Measurements from ENCODE around the gene PRKCB. TPM values are rescaled to one million over a fixed set of nuclear protein-coding genes. Genes with fewer than 3 reads are reported as not detected.
A peak's percentile ranks its signal among the peaks of the same experiment; 100 is the strongest.

PRKCB gene
- total RNA-seq, 1 donor from 2014 or later: not detected

DNA sequence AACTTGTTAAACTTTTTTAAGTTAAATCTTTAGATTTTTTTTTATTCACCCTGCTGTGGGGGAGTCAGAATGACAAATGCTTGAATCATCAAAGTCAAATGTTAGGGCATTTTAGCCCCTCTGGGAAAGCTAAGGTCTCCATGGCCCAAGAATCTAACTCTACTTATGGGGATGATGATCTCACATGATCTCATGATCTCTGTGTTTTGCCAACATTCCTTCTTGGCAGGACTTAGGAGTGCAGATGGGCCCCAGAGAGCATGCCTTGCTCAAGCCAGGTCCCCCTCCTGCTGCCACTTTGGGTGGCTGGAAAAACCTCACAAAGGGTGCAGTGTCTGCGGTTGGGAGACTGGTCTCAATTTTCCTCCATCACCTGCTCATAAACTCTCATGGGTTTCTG, 108.6 kb downstream of the PRKCB start:
- no peak overlapping the region for H3K4me3 Mint-ChIP-seq (ENCODE audit: unreplicated experiment)
- H3K36me3 Mint-ChIP-seq (ENCODE audit: unreplicated experiment): no peaks in the 10 kb centered on the region
- H3K27ac Mint-ChIP-seq (ENCODE audit: unreplicated experiment): no peak overlapping the region
- no peaks in the 10 kb centered on the region for H3K27me3 Mint-ChIP-seq (ENCODE audit: unreplicated experiment)
- DNase-seq (ENCODE audit: extremely low spot score, unreplicated experiment): peak; percentile 40
- H3K9me3 Mint-ChIP-seq (ENCODE audit: unreplicated experiment): no peaks in the 10 kb centered on the region
- no peak for TF ChIP-seq CTCF (IDR thresholded peaks at IDR 0.05)
- H3K4me1 Mint-ChIP-seq (ENCODE audit: unreplicated experiment): no peaks in the 10 kb centered on the region

- H3K36me3 Mint-ChIP-seq (ENCODE audit: unreplicated experiment): no peaks in the 10 kb centered on the region
- DNase-seq (ENCODE audit: extremely low spot score, unreplicated experiment): peak; percentile 36
- H3K27me3 Mint-ChIP-seq (ENCODE audit: unreplicated experiment): no peaks in the 10 kb centered on the region
- H3K27ac Mint-ChIP-seq (ENCODE audit: unreplicated experiment): no peak overlapping the region
- no peak overlapping the region for H3K4me3 Mint-ChIP-seq (ENCODE audit: unreplicated experiment)
- TF ChIP-seq CTCF (IDR thresholded peaks at IDR 0.05): no peak
- H3K9me3 Mint-ChIP-seq (ENCODE audit: unreplicated experiment): no peaks in the 10 kb centered on the region
- no peaks in the 10 kb centered on the region for H3K4me1 Mint-ChIP-seq (ENCODE audit: unreplicated experiment)
Measured at GRCh38 chr16:23945243-23945642, 109.5 kb downstream of the PRKCB start.

DNA sequence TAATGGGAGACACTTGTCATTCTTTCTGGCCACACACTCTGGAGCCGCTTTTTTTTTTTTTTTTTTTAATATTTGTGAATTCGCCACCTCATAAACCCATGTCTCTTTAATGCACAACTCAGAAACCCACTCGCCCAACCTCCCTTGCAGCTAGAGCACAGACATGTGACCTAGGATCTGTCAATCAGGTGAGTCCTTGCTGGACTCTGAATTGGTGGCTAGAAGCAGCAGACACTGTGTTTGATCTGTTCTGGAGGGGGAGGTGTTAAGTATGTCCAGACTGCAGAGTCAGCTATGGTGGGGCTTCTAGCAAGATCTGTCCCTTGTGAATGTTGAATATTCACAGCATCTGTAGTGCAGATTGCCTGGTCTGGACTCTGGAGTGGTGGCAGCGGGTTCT, 112.1 kb downstream of the PRKCB start:
- Mint-ChIP-seq H3K27me3 (ENCODE audit: unreplicated experiment) (no peaks in the 10 kb centered on the region), H3K4me1 (ENCODE audit: unreplicated experiment) (no peaks in the 10 kb centered on the region), H3K36me3 (ENCODE audit: unreplicated experiment) (no peaks in the 10 kb centered on the region), H3K27ac (ENCODE audit: unreplicated experiment) (no peak overlapping the region), H3K4me3 (ENCODE audit: unreplicated experiment) (no peak overlapping the region), H3K9me3 (ENCODE audit: unreplicated experiment) (no peaks in the 10 kb centered on the region)
- peak; percentile 32 for DNase-seq (ENCODE audit: extremely low spot score, unreplicated experiment)
- TF ChIP-seq CTCF (IDR thresholded peaks at IDR 0.05): no peak

- no peaks in the 10 kb centered on the region for H3K36me3 Mint-ChIP-seq (ENCODE audit: unreplicated experiment)
- H3K4me3 Mint-ChIP-seq (ENCODE audit: unreplicated experiment): no peak overlapping the region
- no peak for DNase-seq (ENCODE audit: extremely low spot score, unreplicated experiment)
- no peak overlapping the region for H3K27ac Mint-ChIP-seq (ENCODE audit: unreplicated experiment)
- H3K4me1 Mint-ChIP-seq (ENCODE audit: unreplicated experiment): no peaks in the 10 kb centered on the region
- H3K27me3 Mint-ChIP-seq (ENCODE audit: unreplicated experiment): no peaks in the 10 kb centered on the region
- TF ChIP-seq CTCF (IDR thresholded peaks at IDR 0.05): no peak
- H3K9me3 Mint-ChIP-seq (ENCODE audit: unreplicated experiment): no peaks in the 10 kb centered on the region
Measured at GRCh38 chr16:23948949-23949411, 113.2 kb downstream of the PRKCB start.

DNA sequence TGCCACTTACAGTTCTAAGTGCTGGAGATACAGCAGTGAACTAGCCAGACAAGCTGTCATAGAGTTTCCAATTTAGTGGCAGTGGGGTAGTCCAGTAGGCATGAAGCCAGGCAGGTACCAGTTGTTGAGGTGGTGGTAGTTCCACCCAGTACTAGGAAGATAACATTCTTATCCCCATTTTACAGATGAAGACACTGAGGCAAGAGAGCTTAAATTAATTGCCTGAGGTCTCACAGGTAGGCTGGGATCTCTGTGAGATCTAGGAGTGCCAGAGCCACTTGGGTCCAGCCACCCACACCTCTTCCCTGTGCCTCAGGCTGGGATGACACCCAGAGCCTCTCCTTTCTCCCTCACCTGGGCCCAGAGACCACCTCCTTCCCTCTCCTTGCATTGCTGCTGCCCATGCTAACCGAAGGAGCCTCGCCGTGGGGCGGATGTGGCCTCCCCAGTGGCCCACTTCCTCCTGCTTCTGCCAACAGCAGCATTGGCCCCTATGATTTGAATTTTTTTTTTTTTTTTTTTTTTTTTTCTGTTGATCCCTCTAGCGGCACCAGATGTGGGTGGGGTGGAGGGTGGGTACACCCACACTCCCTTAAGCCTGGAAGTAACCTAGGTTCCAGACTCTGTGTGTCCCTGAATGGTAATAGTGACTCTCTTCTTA, 114.0 kb downstream of the PRKCB start:
- Mint-ChIP-seq H3K27ac (ENCODE audit: unreplicated experiment) (no peak overlapping the region), H3K4me3 (ENCODE audit: unreplicated experiment) (no peak overlapping the region), H3K9me3 (ENCODE audit: unreplicated experiment) (no peaks in the 10 kb centered on the region), H3K36me3 (ENCODE audit: unreplicated experiment) (no peaks in the 10 kb centered on the region), H3K4me1 (ENCODE audit: unreplicated experiment) (no peaks in the 10 kb centered on the region), H3K27me3 (ENCODE audit: unreplicated experiment) (no peaks in the 10 kb centered on the region)
- no peak for TF ChIP-seq CTCF (IDR thresholded peaks at IDR 0.05)
- DNase-seq (ENCODE audit: extremely low spot score, unreplicated experiment): peak; percentile 70
